Right kidney (tissue), 1 donor: ENCODE data around the gene CACNA1D.

ENCODE experiments used
- DNase-seq: peaks from one replicate; pipeline ENCODE4 v3.0.0-alpha.2; 2016

CACNA1D gene

GRCh38 chr3:53763353-53763752, 268.9 kb downstream of the CACNA1D start:
- no peak for DNase-seq

GRCh38 chr3:53764026-53764775, 269.8 kb downstream of the CACNA1D start:
- DNase-seq, result no peak

GRCh38 chr3:53765753-53766152, 271.3 kb downstream of the CACNA1D start:
- no peak for DNase-seq

- no peak for DNase-seq
Observed at GRCh38 chr3:53766706-53767105, 272.3 kb downstream of the CACNA1D start.

- no peak for DNase-seq
Observed at GRCh38 chr3:53768478-53769459, 274.4 kb downstream of the CACNA1D start.

- no peak for DNase-seq
Observed at GRCh38 chr3:53772562-53772961, 278.2 kb downstream of the CACNA1D start.

- DNase-seq, result no peak
Observed at GRCh38 chr3:53773021-53773436, 278.6 kb downstream of the CACNA1D start.

GRCh38 chr3:53773611-53774368, 279.4 kb downstream of the CACNA1D start:
- DNase-seq, result no peak

GRCh38 chr3:53774414-53774813, 280.0 kb downstream of the CACNA1D start:
- DNase-seq, result no peak

GRCh38 chr3:53775018-53775417, 280.6 kb downstream of the CACNA1D start:
- no peak for DNase-seq

- no peak for DNase-seq
Observed at GRCh38 chr3:53775834-53776251, 281.4 kb downstream of the CACNA1D start.

GRCh38 chr3:53776494-53777101, 282.2 kb downstream of the CACNA1D start:
- DNase-seq, result no peak

GRCh38 chr3:53777468-53777867, 283.1 kb downstream of the CACNA1D start:
- DNase-seq, result no peak

GRCh38 chr3:53778153-53778552, 283.7 kb downstream of the CACNA1D start:
- no peak for DNase-seq

GRCh38 chr3:53780171-53780570, 285.8 kb downstream of the CACNA1D start:
- DNase-seq, result no peak

GRCh38 chr3:53780806-53781205, 286.4 kb downstream of the CACNA1D start:
- no peak for DNase-seq

- DNase-seq, result no peak
Observed at GRCh38 chr3:53787016-53787415, 292.6 kb downstream of the CACNA1D start.

GRCh38 chr3:53788038-53788437, 293.6 kb downstream of the CACNA1D start:
- DNase-seq, result no peak

- DNase-seq, result no peak
Observed at GRCh38 chr3:53789459-53789858, 295.0 kb downstream of the CACNA1D start.

- no peak for DNase-seq
Observed at GRCh38 chr3:53790470-53790869, 296.1 kb downstream of the CACNA1D start.

GRCh38 chr3:53791317-53791716, 296.9 kb downstream of the CACNA1D start:
- no peak for DNase-seq

- DNase-seq, result no peak
Observed at GRCh38 chr3:53792866-53793265, 298.5 kb downstream of the CACNA1D start.
